Neural crest cell (in vitro differentiated cells): ENCODE measurements around the gene SRRD. TPM values are rescaled to one million over a fixed set of nuclear protein-coding genes. Genes with fewer than 3 reads are reported as not detected.

Source experiments
- DNase-seq: peaks from one replicate; pipeline ENCODE4 v3.0.0; 2021; ENCODE audit warnings: low read depth, mixed read lengths, low spot score
- H3K27ac Mint-ChIP-seq: one replicate; pipeline ENCODE4 v1.8.0; 2021; ENCODE audit warnings: mild to moderate bottlenecking, mixed read lengths; ENCODE audit not compliant: unreplicated experiment
- H3K27me3 Mint-ChIP-seq: 2 replicates; pipeline ENCODE4 v1.8.0; 2021; ENCODE audit warnings: low read depth, mild to moderate bottlenecking, mixed read lengths
- H3K36me3 Mint-ChIP-seq: 2 replicates; pipeline ENCODE4 v1.8.0; 2021; ENCODE audit warnings: low read depth, mild to moderate bottlenecking, mixed read lengths
- H3K4me1 Mint-ChIP-seq: 2 replicates; pipeline ENCODE4 v1.8.0; 2021; ENCODE audit warnings: mixed read lengths
- H3K4me3 Mint-ChIP-seq: one replicate; pipeline ENCODE4 v1.8.0; 2021; ENCODE audit warnings: mild to moderate bottlenecking, mixed read lengths
- H3K9me3 Mint-ChIP-seq: 2 replicates; pipeline ENCODE4 v1.8.0; 2021; ENCODE audit warnings: mixed read lengths
- CTCF ChIP-seq: fragments of 200-600 bp; sonication (generic); conservative IDR thresholded peaks from 2 replicates; pipeline ENCODE4 v1.5.0; 2021; ENCODE audit warnings: antibody characterized with exemption, mild to moderate bottlenecking
- total RNA-seq: library from RNA; stranded (reverse); gene quantifications from 2 replicates; pipeline ENCODE4 v1.2.1, GENCODE V29; 2021

Gene SRRD
- total RNA-seq, 1 donor from 2014 or later = 30.8 TPM

- Mint-ChIP-seq H3K27me3 (no peaks in the 10 kb centered on the region), H3K9me3 (no peaks in the 10 kb centered on the region), H3K4me1 (no peaks in the 10 kb centered on the region), H3K36me3 (no peaks in the 10 kb centered on the region), H3K27ac (no peak overlapping the region), H3K4me3 (no peak overlapping the region)
- no peak for TF ChIP-seq CTCF
- DNase-seq = no peak
These were observed 53.1 kb downstream of the SRRD start for GRCh38 chr22:26536762-26537134.

GRCh38 chr22:26540119-26540518, 56.4 kb downstream of the SRRD start:
- Mint-ChIP-seq H3K27ac (no peak overlapping the region), H3K4me1 (no peaks in the 10 kb centered on the region), H3K27me3 (no peaks in the 10 kb centered on the region), H3K4me3 (no peak overlapping the region), H3K36me3 (no peaks in the 10 kb centered on the region), H3K9me3 (no peaks in the 10 kb centered on the region)
- no peak for TF ChIP-seq CTCF
- no peak for DNase-seq

DNA sequence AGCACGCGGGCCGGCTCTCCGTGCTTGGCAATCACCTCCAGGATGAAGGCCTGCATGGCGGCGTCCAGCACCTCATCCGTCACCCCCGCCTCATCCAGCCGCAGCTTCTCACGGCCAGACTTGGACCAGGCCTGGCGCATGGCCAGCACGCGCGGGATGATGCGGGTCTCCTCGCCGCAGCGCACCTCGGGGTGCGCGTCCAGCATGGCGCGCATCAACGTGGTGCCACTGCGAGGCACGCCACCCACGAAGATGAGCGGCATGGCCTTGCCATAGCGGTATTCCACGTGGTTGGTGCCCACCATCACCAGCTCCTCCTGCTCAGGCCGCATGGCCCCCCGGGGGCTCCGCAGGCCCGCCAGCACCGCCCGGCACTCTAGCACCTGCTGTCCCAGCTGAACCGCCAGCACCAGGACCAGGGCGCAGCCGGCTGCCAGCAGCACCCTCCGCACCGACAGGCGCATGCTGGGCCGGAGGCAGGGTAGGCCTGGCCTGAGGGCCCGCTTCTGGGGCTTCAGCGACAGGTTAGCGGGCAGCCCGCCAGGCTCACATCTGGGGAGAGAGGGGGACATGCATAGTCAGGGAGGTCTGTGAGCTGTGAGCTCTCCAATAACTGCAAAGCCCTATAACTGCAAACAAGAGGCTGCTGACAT, 57.6 kb downstream of the SRRD start:
- H3K36me3 Mint-ChIP-seq = no peaks in the 10 kb centered on the region
- no peak for TF ChIP-seq CTCF
- no peaks in the 10 kb centered on the region for H3K9me3 Mint-ChIP-seq
- no peak overlapping the region for H3K4me3 Mint-ChIP-seq
- DNase-seq = no peak
- H3K27me3 Mint-ChIP-seq = no peaks in the 10 kb centered on the region
- H3K4me1 Mint-ChIP-seq = no peaks in the 10 kb centered on the region
- H3K27ac Mint-ChIP-seq = no peak overlapping the region

GRCh38 chr22:26542831-26543230, 59.2 kb downstream of the SRRD start:
- Mint-ChIP-seq H3K36me3 (no peaks in the 10 kb centered on the region), H3K27me3 (no peaks in the 10 kb centered on the region), H3K9me3 (no peaks in the 10 kb centered on the region), H3K4me1 (no peaks in the 10 kb centered on the region), H3K4me3 (no peak overlapping the region), H3K27ac (peak overlapping the region; percentile 86)
- DNase-seq = no peak
- TF ChIP-seq CTCF = no peak

Other genes starting within 250 kb of the SRRD start
- 4.5 and 4.9 TPM in 2 replicates for gene ASPHD2, start 54.6 kb upstream of the SRRD start, total RNA-seq
- 48.5 and 50.9 TPM in 2 replicates for gene HPS4, start 94 bp upstream of the SRRD start, total RNA-seq
- 33.6 and 34.3 TPM in 2 replicates for gene TFIP11, start 28.6 kb downstream of the SRRD start, total RNA-seq
- 10.7 and 11.8 TPM in 2 replicates for gene TPST2, start 106.3 kb downstream of the SRRD start, total RNA-seq
- not detected in 2 replicates for gene CRYBB1, start 134.2 kb downstream of the SRRD start, total RNA-seq
- not detected in 2 replicates for gene CRYBA4, start 138.1 kb downstream of the SRRD start, total RNA-seq
- 42.0 and 45.6 TPM in 2 replicates for gene MIAT, start 173.7 kb downstream of the SRRD start, total RNA-seq